ENCODE data around the gene ADCY1. TPM values are rescaled to one million over a fixed set of nuclear protein-coding genes. Genes with fewer than 3 reads are reported as not detected.

ADCY1 gene
- total RNA-seq, 1 experiment from 2014 or later, result not detected

DNA sequence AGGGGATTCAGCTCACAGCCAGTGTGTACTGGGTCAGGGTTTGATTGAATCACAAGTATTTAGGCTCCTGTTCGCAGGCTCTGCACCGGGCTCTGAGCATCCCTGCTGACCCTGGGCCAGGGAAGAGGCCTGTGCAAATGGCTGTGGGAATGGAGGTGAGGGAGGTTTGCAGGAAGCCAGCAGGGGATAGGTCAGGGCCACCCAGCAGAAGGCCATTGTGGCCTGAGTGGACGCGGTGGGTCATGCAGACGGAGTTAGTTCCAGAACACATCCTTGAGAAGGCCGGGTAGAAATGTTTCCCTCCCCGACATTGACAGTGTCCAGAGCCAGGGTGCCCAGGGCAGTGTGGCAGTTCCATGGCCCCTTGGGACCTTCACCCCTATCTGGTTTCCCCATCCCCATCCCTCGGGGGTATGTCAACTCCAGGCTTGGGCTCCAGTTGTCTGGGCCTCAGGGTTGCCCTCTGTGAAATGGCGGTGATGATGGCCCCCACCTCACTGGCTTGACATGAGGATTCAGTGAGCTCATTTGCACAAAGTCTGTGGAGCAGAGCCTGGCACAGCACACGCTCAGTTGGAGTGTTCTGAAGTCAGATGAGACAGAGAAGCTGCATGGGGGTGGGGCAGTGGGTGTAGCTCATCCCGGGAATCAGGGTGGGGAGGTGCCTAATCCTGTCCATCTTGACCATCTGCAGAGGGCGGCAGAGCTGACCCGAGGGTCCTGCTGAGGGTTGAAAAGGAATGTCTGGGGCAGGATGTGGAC is 107.6 kb downstream of the ADCY1 start:
- intact Hi-C loops (cut with micrococcal nuclease; ENCODE audit: unreplicated experiment), result no loop called here
- CTCF ChIA-PET, result no interaction called here
- no TSS peak for BruUV-seq (replicated peaks)

DNA sequence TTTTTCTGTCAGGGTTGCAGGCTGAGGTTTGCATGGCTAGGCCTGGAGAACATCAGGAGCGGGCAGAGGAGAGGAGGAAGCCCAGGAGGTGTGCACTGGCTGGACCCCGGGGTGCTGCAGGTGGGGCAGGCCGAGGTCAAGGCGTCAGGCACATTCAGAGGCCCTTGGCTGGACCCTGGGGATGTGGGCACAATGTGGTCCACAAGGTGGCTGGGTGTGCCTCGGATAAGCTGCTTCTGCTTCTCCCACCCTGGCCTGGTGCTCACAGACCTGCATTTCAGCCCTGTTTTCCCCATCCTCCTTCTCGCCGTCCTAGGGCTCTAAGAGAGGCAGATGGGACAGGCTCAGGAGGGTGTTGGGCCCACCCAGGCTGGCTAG is 108.2 kb downstream of the ADCY1 start:
- Histone ChIP-seq H3K36me3 (ENCODE audit: low read depth) (no peaks in the 10 kb centered on the region), H4K20me1 (ENCODE audit: insufficient read depth) (no peaks in the 10 kb centered on the region), H3K9me3 (ENCODE audit: insufficient read depth, low read depth) (no peaks in the 10 kb centered on the region), H3K27me3 (ENCODE audit: insufficient read depth, low read depth) (peaks cover 83% of the 10 kb centered on the region), H3K4me2 (no peak overlapping the region), H3F3A (ENCODE audit: insufficient read depth, low read depth) (no peaks in the 10 kb centered on the region), H2AFZ (no peak overlapping the region), H3K9me2 (ENCODE audit: insufficient read depth) (no peaks in the 10 kb centered on the region), H3K27ac (no peak overlapping the region), H3K4me1 (replicated peaks; ENCODE audit: insufficient read depth) (no peaks in the 10 kb centered on the region), H3K4me3 (no peak overlapping the region), H3K79me2 (ENCODE audit: low read depth) (no peaks in the 10 kb centered on the region)
- intact Hi-C loops (cut with micrococcal nuclease; ENCODE audit: unreplicated experiment), result no loop called here
- CTCF ChIA-PET, result no interaction called here
- TF ChIP-seq CTCF (conservative IDR thresholded peaks at IDR 0.05) (no peak), EZH2 (IDR thresholded peaks at IDR 0.05; ENCODE audit: low read depth) (no peak)
- POLR2A ChIA-PET (ENCODE audit: unreplicated experiment), result no interaction called here
- BruUV-seq (replicated peaks), result no TSS peak
- DNase-seq, result no peak

More for the DNA sequence above, 107.6 kb downstream of the ADCY1 start:
- H3K36me3 ChIP-seq (ENCODE audit: low read depth), result no peaks in the 10 kb centered on the region
- H3K4me1 ChIP-seq (replicated peaks; ENCODE audit: insufficient read depth), result no peaks in the 10 kb centered on the region
- no peak overlapping the region for H3K4me2 ChIP-seq
- no peak overlapping the region for H3K27ac ChIP-seq
- H3K9me2 ChIP-seq (ENCODE audit: insufficient read depth), result no peaks in the 10 kb centered on the region
- H3K79me2 ChIP-seq (ENCODE audit: low read depth), result no peaks in the 10 kb centered on the region
- POLR2A ChIA-PET (ENCODE audit: unreplicated experiment), result no interaction called here
- H3K27me3 ChIP-seq (ENCODE audit: insufficient read depth, low read depth), result peaks cover 83% of the 10 kb centered on the region
- H2AFZ ChIP-seq, result no peak overlapping the region
- H4K20me1 ChIP-seq (ENCODE audit: insufficient read depth), result no peaks in the 10 kb centered on the region
- DNase-seq, result no peak
- TF ChIP-seq EZH2 (IDR thresholded peaks at IDR 0.05; ENCODE audit: low read depth), result no peak
- TF ChIP-seq CTCF (conservative IDR thresholded peaks at IDR 0.05), result no peak
- no peaks in the 10 kb centered on the region for H3K9me3 ChIP-seq (ENCODE audit: insufficient read depth, low read depth)
- no peaks in the 10 kb centered on the region for H3F3A ChIP-seq (ENCODE audit: insufficient read depth, low read depth)
- no peak overlapping the region for H3K4me3 ChIP-seq

- no TSS peak for BruUV-seq (replicated peaks)
- CTCF ChIA-PET, result no interaction called here
- H3K27me3 ChIP-seq (ENCODE audit: insufficient read depth, low read depth), result peaks cover 83% of the 10 kb centered on the region
- H3K79me2 ChIP-seq (ENCODE audit: low read depth), result no peaks in the 10 kb centered on the region
- no peak for DNase-seq
- no peak overlapping the region for H2AFZ ChIP-seq
- no peak for TF ChIP-seq EZH2 (IDR thresholded peaks at IDR 0.05; ENCODE audit: low read depth)
- TF ChIP-seq CTCF (conservative IDR thresholded peaks at IDR 0.05), result no peak
- no peaks in the 10 kb centered on the region for H3K9me3 ChIP-seq (ENCODE audit: insufficient read depth, low read depth)
- no peak overlapping the region for H3K4me3 ChIP-seq
- no peaks in the 10 kb centered on the region for H3K4me1 ChIP-seq (replicated peaks; ENCODE audit: insufficient read depth)
- no peaks in the 10 kb centered on the region for H3K9me2 ChIP-seq (ENCODE audit: insufficient read depth)
- POLR2A ChIA-PET (ENCODE audit: unreplicated experiment), result no interaction called here
- H3K4me2 ChIP-seq, result no peak overlapping the region
- H3K36me3 ChIP-seq (ENCODE audit: low read depth), result no peaks in the 10 kb centered on the region
- no peak overlapping the region for H3K27ac ChIP-seq
- H3F3A ChIP-seq (ENCODE audit: insufficient read depth, low read depth), result no peaks in the 10 kb centered on the region
- intact Hi-C loops (cut with micrococcal nuclease; ENCODE audit: unreplicated experiment), result no loop called here
- H4K20me1 ChIP-seq (ENCODE audit: insufficient read depth), result no peaks in the 10 kb centered on the region
Observed at GRCh38 chr7:45682836-45683555, 108.8 kb downstream of the ADCY1 start.
